ENCODE measurements around the gene AGPAT4.

DNA sequence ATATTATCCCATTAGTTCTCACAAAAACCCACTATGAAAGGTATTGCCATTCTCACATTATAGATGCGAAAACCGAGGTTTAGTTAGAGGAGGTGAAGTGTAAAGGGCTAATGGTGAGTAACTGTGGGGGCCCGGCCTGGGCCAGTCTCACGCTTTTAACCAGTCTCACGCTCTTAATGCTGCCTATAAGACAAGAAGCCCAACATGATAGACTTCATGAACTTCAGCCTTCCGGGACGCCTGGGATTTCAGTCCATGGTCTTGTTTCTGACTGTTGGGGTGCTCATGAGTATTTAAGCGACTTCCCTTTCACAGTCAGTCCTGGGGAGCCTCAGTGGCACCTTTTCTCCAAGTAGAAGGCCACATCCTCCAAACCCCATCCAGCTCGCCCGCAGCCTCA is 31.7 kb downstream of the AGPAT4 start:
- TF ChIP-seq, protein P1, sequence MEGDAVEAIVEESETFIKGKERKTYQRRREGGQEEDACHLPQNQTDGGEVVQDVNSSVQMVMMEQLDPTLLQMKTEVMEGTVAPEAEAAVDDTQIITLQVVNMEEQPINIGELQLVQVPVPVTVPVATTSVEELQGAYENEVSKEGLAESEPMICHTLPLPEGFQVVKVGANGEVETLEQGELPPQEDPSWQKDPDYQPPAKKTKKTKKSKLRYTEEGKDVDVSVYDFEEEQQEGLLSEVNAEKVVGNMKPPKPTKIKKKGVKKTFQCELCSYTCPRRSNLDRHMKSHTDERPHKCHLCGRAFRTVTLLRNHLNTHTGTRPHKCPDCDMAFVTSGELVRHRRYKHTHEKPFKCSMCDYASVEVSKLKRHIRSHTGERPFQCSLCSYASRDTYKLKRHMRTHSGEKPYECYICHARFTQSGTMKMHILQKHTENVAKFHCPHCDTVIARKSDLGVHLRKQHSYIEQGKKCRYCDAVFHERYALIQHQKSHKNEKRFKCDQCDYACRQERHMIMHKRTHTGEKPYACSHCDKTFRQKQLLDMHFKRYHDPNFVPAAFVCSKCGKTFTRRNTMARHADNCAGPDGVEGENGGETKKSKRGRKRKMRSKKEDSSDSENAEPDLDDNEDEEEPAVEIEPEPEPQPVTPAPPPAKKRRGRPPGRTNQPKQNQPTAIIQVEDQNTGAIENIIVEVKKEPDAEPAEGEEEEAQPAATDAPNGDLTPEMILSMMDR (IDR thresholded peaks at IDR 0.05 in 4 of 5, conservative IDR thresholded peaks at IDR 0.05 in 1 of 5): no peak
- TF ChIP-seq POLR2A (IDR thresholded peaks at IDR 0.05): no peak
